Measurements from ENCODE around the gene TLR6. TPM values are rescaled to one million over a fixed set of nuclear protein-coding genes. Genes with fewer than 3 reads are reported as not detected.

The TLR6 gene
- total and polyA plus RNA-seq, 2 experiments from 2014 or later = 0.36 to 0.76 TPM

DNA sequence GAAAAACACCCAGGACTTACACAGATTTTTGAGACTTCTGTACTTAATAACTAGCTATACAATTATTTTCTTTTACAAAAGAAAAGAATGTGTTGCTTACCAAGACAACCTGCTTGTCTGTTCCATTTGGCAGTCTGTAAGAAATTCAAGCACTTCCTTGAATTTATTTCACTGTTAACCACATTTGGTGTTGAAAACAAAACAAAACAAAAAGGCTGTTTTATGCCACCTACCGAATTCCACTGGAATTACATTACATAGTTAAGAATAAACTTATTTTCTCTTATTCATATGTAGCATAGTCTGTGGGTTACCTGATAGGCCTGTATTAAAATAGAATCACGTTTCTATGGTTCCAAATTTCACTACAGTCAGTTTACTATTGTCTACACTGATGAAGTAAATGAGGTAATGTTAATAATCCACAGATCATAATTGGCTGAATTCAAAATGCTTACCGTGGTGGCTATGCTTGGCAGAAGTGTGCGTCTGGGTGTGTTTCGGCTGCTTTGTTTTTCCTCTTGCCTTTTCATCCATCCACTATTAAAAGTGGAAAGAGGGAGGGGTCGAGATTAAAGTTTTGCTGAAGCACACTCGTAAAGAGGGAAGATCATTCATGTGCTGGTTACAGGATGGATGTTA is 51.8 kb downstream of the TLR6 start, which contains the start of gene TLR1:
Gene TLR1 (minus strand): TSS at position 138 of the 642 bp plus-strand sequence. CDS start 5,960 bp downstream, outside the sequence.
- H3K9me2 ChIP-seq (ENCODE audit: insufficient read depth) = no peaks in the 10 kb centered on the region
- DNase-seq = peak; percentile 56
- H3K4me1 ChIP-seq (ENCODE audit: insufficient read depth) = peaks cover 8% of the 10 kb centered on the region
- H3K36me3 ChIP-seq (ENCODE audit: low read depth) = no peaks in the 10 kb centered on the region
- in situ Hi-C loops (cut with MboI) = no loop called here
- H3F3A ChIP-seq (ENCODE audit: insufficient read depth) = no peaks in the 10 kb centered on the region
- H3K4me3 ChIP-seq = no peak within 1 kb of the TSS
- H3K9ac ChIP-seq = no peak within 1 kb of the TSS
- peak within 1 kb of the TSS; percentile 40 for H3K4me2 ChIP-seq (ENCODE audit: unreplicated experiment)
- no peak within 1 kb of the TSS for H3K27ac ChIP-seq
- no peaks in the 10 kb centered on the region for H3K9me3 ChIP-seq (ENCODE audit: low read depth)
- 6% methylated on average over 7 of the region's 7 CpGs for WGBS, 2 experiments (ENCODE audit: low coverage in 1 of 2, low lambda C conversion rate in 2 of 2, missing lambda C conversion rate in 2 of 2)
- no peak for TF ChIP-seq EZH2phosphoT487 (IDR thresholded peaks at IDR 0.05; ENCODE audit: insufficient read depth, low read depth)
- no peak for TF ChIP-seq EZH2 (IDR thresholded peaks at IDR 0.05; ENCODE audit: insufficient read depth, poor library complexity, severe bottlenecking)
- no peaks in the 10 kb centered on the region for H4K20me1 ChIP-seq (ENCODE audit: insufficient read depth)
- H2AFZ ChIP-seq = peak within 1 kb of the TSS; percentile 71
- no peaks in the 10 kb centered on the region for H3K79me2 ChIP-seq (ENCODE audit: insufficient read depth)
- H3K27me3 ChIP-seq (replicated peaks; ENCODE audit: insufficient read depth) = no peaks in the 10 kb centered on the region

DNA sequence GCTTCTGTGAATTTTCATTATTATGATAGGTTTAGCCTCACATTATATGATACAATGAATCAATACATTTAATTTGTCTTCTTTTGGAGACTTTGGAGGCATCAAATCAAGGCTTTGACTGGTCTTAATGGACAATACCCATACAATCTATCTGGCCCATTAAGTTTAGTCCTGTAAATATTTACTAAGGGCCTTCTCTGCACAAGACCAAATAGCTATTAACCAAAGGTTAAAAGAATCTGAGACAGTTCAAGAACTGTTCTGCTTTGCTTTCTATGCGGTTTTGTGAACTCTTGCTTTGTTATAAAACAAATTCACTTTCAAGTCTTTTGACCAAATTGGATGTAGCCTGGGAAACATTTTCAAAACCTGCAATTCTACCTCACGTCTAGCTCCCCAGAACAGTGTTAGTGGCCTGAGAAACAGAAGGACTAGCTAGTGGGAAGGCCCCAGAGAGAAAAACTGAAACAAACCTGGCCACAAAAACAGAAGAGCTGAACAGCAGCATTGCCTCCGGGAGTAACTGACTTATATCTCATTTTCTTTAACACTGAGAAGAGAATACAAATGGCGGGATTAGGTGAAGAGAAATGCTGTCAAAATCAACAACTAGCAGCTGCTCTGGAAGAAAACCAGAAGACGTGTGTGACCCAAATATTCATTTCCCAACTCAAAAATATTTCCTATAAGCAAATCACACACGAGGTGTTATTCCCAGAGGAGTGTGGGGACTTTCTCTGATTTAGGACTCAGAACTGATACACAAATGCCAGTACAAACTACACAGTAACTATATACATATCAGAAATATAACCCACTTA is 52.6 kb downstream of the TLR6 start:
- Histone ChIP-seq H3K27me3 (replicated peaks; ENCODE audit: insufficient read depth) (no peaks in the 10 kb centered on the region), H3K9me3 (ENCODE audit: low read depth) (no peaks in the 10 kb centered on the region), H3K9ac (no peak overlapping the region), H3K79me2 (ENCODE audit: insufficient read depth) (no peaks in the 10 kb centered on the region), H3K4me1 (ENCODE audit: insufficient read depth) (peaks cover 8% of the 10 kb centered on the region), H2AFZ (peak overlapping the region; percentile 71), H3K27ac (no peak overlapping the region), H3K4me2 (ENCODE audit: unreplicated experiment) (no peak overlapping the region), H3K4me3 (no peak overlapping the region), H3K9me2 (ENCODE audit: insufficient read depth) (no peaks in the 10 kb centered on the region), H4K20me1 (ENCODE audit: insufficient read depth) (no peaks in the 10 kb centered on the region), H3F3A (ENCODE audit: insufficient read depth) (no peaks in the 10 kb centered on the region), H3K36me3 (ENCODE audit: low read depth) (no peaks in the 10 kb centered on the region)
- TF ChIP-seq EZH2 (IDR thresholded peaks at IDR 0.05; ENCODE audit: insufficient read depth, poor library complexity, severe bottlenecking) = no peak
- DNase-seq = no peak
- in situ Hi-C loops (cut with MboI) = no loop called here
- WGBS, 2 experiments (ENCODE audit: low coverage in 1 of 2, low lambda C conversion rate in 2 of 2, missing lambda C conversion rate in 2 of 2) = 36 to 42% methylated on average over 6 of the region's 6 CpGs

DNA sequence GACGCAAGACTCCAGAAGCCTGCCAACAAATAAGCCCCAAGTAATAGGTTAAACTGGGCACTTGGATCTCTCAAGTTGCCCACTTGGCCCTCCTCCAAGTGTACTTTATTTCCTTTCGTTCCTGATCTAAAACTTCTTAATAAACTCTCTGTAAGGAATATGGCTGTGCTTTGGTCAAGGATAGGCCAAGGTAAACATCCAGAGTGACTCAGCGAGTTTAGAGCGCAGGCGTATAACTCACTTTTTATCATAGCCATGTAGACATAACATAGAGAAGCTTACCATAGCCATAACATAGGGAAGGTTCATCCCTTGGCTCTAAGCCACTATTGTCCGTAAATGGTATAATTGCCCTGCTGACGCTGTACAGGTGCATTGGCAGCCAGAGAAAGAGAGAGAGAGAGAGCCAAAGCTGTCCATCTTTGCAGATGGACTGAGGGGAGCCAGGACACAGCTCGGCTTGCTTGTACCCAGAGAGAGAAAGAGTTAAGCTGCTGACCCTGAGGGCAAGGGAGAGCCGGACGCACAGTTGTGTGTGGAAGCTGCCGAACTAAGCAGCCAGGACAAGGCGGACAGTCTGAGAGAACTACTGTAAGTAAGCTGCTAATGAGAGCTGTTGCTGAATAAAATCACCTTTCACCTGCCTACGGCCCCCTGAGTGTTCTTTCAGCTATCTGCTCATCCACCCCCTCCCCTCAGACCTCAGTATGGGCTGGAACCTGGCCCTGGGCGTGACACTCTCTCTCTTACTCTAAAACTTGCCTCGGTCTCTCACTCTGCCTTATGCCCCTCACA is 53.9 kb downstream of the TLR6 start:
- no peaks in the 10 kb centered on the region for H3F3A ChIP-seq (ENCODE audit: insufficient read depth)
- no peaks in the 10 kb centered on the region for H3K27me3 ChIP-seq (replicated peaks; ENCODE audit: insufficient read depth)
- no peaks in the 10 kb centered on the region for H3K36me3 ChIP-seq (ENCODE audit: low read depth)
- H3K9me3 ChIP-seq (ENCODE audit: low read depth) = no peaks in the 10 kb centered on the region
- H3K4me1 ChIP-seq (ENCODE audit: insufficient read depth) = peaks cover 8% of the 10 kb centered on the region
- no peak overlapping the region for H3K9ac ChIP-seq
- no peak for DNase-seq
- WGBS, 2 experiments (ENCODE audit: low coverage in 1 of 2, low lambda C conversion rate in 2 of 2, missing lambda C conversion rate in 2 of 2) = 90% methylated on average over 15 of the region's 15 CpGs
- no peak overlapping the region for H3K27ac ChIP-seq
- no peak overlapping the region for H3K4me3 ChIP-seq
- H2AFZ ChIP-seq = no peak overlapping the region
- in situ Hi-C loops (cut with MboI) = no loop called here
- TF ChIP-seq EZH2 (IDR thresholded peaks at IDR 0.05; ENCODE audit: insufficient read depth, poor library complexity, severe bottlenecking) (no peak), EZH2phosphoT487 (IDR thresholded peaks at IDR 0.05; ENCODE audit: insufficient read depth, low read depth) (no peak)
- no peaks in the 10 kb centered on the region for H3K79me2 ChIP-seq (ENCODE audit: insufficient read depth)
- no peak overlapping the region for H3K4me2 ChIP-seq (ENCODE audit: unreplicated experiment)
- no peaks in the 10 kb centered on the region for H3K9me2 ChIP-seq (ENCODE audit: insufficient read depth)
- H4K20me1 ChIP-seq (ENCODE audit: insufficient read depth) = no peaks in the 10 kb centered on the region

DNA sequence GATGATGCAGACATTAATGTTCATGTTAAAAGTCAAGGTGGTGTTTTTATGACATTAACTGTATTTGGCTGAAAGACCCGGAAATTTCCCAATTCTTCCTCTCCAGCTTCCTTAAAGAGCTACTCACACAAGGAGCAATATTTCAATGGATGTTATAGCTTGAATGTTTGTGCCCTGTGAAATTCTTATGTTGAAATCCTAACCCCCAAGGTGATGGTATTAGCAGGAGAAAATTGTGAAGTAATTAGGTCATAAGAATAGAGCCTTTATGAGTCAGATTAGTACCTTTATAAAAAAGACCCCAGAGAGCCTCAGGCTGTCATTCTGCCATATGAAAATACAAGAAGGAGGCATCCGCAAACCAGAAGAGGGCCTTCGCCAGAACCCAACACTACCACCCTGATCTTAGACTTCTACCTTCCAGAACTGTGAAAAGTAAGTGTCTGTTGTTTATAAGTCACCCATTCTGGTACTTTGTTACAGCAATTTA is 55.6 kb downstream of the TLR6 start:
- in situ Hi-C loops (cut with MboI) = no loop called here
- no peak overlapping the region for H3K9ac ChIP-seq
- H3K4me2 ChIP-seq (ENCODE audit: unreplicated experiment) = no peak overlapping the region
- TF ChIP-seq EZH2 (IDR thresholded peaks at IDR 0.05; ENCODE audit: insufficient read depth, poor library complexity, severe bottlenecking) = no peak
- no peak for TF ChIP-seq EZH2phosphoT487 (IDR thresholded peaks at IDR 0.05; ENCODE audit: insufficient read depth, low read depth)
- 75 to 76% methylated on average over 3 of the region's 3 CpGs for WGBS, 2 experiments (ENCODE audit: low coverage in 1 of 2, low lambda C conversion rate in 2 of 2, missing lambda C conversion rate in 2 of 2)
- H3K9me2 ChIP-seq (ENCODE audit: insufficient read depth) = no peaks in the 10 kb centered on the region
- no peak overlapping the region for H3K27ac ChIP-seq
- no peaks in the 10 kb centered on the region for H3K36me3 ChIP-seq (ENCODE audit: low read depth)
- H2AFZ ChIP-seq = no peak overlapping the region
- peaks cover 7% of the 10 kb centered on the region; the same call in 1 of the 2 replicates for H3K27me3 ChIP-seq (replicated peaks; ENCODE audit: insufficient read depth)
- H3K9me3 ChIP-seq (ENCODE audit: low read depth) = no peaks in the 10 kb centered on the region
- no peak for DNase-seq
- H3K4me1 ChIP-seq (ENCODE audit: insufficient read depth) = peaks cover 8% of the 10 kb centered on the region
- no peaks in the 10 kb centered on the region for H3F3A ChIP-seq (ENCODE audit: insufficient read depth)
- H3K4me3 ChIP-seq = no peak overlapping the region
- H4K20me1 ChIP-seq (ENCODE audit: insufficient read depth) = no peaks in the 10 kb centered on the region
- H3K79me2 ChIP-seq (ENCODE audit: insufficient read depth) = no peaks in the 10 kb centered on the region

Data from GM23248 (cell line).